ENCODE results near the gene LKAAEAR1.
A peak's percentile ranks its signal among the peaks of the same experiment; 100 is the strongest.

Gene LKAAEAR1

DNA sequence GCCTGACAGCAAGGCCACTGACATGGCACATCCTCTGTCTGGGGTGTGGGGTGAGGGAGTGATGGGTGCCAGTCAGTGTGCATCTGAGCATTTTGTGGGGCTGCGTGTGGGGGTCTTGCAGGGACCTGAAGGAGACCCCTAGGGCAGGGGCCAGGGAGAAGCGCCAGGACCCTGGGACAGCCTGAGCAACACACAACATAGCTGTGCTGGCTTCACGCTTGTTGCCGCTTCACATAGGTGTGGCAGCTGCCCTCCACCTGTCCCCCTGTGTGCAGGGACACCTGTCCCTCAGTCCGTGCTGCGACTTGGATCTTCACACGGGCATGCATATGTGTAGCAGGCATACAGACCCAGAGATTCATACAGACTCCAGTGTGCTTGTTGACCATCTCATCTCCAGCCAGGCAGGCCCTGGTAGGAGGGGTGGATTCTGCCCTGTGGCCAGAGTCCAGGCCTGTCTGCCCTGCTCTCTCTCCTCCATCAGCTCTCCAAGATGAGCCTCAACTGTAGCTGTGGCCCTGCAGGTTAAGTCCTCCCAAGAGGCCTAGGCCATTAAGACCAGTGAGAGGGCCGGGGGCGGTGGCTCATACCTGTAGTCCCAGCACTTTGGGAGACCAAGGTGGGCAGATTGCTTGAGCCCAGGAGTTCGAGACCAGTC, 26.3 kb upstream of the LKAAEAR1 start:
- DNase-seq (ENCODE audit: low spot score) = no peak

DNA sequence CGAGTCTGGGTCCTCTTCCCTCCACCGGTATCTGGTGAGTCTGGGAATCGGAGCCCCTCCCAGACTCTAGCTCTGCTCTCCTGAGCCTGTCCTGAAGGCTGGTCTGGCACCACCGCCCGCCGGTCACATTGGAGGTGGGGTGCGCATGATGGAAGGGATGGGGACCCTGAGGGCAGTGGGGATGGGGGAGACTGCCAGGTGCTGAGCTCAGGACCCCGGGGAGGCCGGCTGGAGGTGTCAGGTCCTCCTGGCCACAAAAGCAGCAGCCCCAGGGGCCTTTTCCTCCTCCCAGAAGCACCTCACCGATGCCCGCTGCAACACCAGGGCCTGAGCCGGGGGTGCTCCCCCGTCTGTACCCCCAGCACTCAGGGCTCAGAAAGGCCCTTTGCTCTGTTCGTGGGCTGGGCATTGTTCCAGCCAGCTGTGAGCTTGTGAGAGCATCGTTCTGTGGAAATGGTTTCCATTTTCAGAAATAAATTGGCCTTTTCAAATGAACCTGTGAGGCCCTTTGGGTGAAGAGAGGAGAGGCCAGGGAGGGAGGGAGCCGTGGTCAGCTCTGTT, 25.7 kb upstream of the LKAAEAR1 start:
- DNase-seq (ENCODE audit: low spot score) = no peak

DNA sequence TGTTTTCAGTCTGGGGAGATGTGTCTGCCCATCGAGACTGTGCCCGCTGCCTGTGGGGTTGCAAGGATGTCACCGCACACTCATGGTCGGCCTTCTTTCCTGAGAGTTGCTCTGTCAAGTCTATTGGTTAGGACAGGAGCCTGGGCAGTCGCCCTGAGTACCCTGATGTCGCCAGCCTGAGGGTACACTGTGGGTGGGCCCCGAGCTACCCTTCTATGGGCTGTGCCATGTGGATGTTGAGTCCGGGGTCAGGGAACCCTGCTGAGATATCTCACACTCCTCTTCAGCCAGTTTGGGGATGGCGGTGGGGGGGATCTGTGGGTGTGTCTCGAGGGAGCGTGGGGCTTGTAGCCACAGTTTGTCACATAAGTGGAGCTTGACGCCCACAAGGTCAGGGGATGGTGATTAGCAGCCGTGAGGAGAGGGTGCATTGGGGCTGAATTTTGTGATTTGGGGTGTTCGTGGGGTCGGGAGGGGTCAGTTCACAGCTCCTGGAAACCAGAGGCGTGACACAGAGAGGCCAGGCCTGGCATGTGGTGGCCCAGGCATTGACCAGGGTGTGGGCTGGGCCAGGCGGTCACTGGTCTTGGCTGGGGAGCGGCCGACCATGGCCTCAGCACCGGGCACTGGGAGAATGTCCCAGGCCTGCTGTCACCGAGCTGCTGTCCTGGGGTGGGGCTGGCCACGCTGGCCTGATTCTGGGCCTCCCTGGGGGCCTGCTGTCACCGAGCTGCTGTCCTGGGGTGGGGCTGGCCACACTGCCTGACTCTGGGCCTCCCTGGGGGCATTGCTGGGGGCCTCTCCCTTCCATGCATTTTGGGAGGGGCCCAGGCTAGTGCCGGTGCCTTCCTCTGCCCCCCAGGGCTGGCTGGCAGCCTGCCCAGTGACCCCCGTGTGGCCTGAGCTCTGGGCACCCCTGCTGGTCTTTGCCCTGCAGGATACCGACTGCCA, 24.8 kb upstream of the LKAAEAR1 start:
- no peak for DNase-seq (ENCODE audit: low spot score)

DNA sequence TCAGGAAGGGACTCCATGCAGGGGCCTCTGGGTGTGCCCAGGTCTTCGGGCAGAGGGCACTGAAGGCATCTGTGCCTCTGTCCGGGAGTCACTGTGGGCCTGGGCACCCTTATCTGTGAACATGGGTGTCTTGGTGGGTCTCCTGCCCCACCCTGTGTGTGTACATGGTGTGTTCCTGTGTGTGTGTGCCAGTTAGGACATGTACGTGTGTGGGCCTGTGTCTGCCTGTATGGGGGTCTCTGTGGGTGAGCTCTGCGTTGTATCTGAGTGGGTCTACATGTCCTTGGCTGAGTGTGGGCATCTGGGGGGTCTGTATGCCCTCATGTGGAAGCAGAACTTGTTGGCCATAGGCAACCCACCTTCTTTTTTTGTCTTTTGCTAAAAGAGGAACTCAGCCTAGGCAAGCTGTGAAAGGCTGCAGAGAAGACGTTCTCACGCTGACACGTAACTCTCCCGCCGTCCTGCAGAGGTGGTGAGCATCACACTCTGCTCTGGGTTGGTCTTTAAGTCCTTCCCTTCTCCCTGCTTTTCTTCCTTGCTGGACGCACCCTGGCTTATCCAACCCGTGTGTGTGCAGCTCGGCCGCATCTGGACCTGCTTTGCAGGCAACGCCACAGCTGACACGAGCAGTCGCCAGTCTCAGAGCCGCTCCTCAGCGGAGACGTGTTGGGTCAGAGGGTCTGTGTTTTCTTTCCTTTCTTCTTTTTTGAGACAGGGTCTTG, 23.7 kb upstream of the LKAAEAR1 start:
- no peak for DNase-seq (ENCODE audit: low spot score)

DNA sequence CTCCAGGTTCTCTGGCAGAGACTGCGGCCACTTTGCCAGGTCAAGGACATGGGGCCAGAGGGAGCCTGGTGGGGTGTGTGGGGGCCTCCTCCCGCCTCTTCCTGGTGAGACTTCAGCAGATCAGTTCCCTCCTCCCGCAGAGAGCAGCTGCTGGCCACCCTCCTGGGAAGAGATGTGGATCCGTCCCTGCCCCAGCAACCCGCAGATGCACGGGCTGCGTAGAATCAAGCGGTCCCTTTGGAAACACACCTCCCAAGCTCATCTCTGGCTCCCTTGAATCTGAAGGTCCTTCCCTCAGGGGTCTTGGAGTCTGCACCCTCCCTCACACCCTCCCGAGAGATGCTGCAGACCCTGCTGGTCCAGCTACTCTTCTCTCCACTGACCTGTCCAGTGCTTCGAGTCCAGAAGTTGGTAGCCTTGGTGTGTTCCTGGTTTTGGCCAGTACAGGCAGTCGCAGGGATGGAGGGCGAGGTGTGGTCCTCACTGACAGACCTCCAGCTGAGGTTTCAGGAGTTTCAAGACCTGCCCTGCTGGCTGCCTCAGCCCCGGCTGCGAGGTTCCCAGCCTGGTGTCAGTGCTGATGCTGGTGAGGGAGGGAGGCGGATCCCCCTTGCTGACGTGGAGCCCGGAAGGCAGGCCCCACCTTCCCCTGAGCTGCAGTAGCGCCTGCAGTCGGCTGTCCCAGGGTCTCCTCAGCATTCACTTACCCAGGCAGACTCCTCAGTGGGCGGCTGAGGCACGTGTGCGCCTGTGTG, 23.0 kb upstream of the LKAAEAR1 start, which contains the start of gene NPBWR2:
TSS of gene NPBWR2 (minus strand) at position 585 of the 755 bp plus-strand sequence. CDS start 734 bp downstream, outside the sequence.
- DNase-seq (ENCODE audit: low spot score) = no peak

DNA sequence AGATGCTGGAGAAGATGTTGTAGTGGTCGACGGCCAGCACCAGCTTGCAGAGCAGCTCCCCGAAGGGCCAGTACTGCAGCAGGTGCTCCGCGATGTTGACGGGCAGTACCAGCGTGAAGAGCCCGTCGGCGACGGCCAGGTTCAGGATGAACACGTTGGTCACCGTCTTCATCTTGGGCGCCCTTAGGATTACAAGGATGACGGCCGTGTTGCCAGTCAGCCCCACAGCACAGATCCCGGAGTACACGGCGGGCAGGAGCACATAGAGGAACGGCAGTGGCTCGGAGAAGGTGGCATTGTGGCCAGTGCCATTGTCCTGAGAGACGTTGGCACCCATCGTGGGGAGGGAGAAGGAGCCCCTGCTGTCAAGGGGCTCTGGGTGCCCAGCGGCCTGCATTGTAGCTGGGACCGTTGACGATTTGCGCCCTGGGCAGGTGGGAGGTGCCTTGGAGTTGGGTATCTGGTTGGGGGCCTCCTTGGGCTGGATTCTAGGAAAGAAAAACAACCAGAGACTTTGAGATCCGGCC, 22.3 kb upstream of the LKAAEAR1 start:
- no peak for DNase-seq (ENCODE audit: low spot score)

DNA sequence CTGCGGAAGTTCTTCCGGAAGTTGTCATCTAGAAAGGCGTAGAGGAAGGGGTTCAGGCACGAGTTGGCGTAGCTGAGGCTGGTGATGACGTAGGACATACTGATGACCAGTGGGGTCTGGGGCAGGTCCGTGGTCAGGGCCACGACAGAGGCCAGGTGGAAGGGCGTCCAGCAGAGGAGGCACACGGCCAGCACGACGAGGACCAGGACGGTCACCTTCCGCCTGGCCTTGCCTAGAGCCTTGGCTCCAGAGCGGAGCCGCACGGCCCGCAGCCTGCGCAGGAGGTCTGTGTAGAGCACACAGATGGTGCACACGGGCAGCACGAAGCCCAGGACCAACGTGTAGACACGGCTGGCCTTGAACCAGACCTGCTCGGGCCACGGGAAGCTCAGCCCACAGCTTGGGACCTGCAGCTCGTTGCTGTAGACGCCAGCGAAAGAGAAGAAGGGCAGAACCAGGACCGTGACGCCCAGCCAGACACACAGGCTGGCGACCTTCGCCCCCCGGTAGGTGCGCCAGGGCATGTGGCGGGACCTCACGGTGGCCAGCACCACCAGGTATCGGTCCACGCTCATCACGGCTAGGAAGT, 21.7 kb upstream of the LKAAEAR1 start:
- DNase-seq (ENCODE audit: low spot score) = no peak

DNA sequence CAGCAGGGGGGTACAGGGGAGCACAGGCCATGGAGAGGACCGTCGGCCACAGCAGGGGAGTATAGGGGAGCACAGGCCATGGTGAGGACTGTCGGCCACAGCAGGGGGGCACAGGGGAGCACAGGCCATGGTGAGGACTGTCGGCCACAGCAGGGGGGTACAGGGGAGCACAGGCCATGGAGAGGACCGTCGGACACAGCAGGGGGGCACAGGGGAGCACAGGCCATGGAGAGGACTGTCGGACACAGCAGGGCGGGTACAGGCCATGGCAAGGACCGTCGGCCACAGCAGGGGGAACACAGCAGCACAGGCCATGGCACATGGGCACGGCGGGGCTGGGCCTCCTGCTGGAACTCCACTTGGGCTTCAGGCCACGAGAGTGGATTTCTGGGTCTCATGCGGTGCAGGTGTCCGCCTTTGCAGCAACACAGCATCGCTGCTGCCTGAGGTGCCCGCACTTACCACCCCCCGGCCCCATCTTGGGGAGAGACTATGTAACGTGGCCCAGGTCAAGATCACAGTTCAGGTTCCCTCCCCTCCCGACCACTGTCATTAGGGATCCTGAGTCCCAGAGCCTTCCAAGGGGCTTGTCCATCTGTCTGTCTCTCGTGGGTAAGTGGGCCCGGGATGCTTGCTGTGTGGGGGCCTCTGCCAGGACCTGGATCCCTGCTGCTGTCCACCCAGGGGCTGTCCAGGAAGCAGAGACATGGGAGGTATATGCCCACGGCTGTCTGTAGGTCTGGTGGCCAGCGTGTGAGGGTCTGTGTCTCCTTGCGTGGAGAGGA, 20.7 kb upstream of the LKAAEAR1 start:
- DNase-seq (ENCODE audit: low spot score) = no peak

DNA sequence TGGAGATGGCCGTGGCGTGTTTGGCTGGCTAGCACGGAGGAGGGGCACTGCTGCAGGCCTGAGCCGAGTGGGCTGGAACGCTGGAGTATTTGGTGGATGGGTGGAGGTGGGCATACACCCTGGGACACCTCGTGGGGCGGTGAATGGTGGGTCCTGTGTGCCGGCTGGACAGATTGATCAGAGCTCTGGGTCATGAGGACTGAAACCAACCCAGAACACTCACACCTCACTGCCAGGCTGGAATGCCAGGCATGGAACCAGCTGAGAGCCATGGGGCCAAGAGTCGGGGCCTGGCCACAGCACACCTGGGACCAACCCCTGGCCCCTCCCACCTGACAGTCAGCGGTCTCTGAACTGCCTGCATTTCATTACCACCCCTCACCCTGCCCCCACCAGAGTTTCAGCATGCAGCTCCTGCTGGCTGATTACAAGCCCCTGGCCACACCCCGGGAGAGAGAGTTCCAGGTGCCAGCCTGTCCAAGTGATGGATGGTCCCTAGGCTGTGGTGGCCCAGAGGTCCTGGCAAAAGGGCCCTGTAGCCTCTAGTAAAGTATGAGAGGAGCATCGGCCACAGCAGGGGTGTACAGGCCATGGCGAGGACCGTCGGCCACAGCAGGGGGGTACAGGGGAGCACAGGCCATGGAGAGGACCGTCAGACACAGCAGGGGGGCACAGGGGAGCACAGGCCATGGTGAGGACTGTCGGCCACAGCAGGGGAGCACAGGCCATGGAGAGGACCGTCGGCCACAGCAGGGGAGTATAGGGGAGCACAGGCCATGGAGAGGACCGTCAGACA, 19.9 kb upstream of the LKAAEAR1 start:
- DNase-seq (ENCODE audit: low spot score) = no peak

DNA sequence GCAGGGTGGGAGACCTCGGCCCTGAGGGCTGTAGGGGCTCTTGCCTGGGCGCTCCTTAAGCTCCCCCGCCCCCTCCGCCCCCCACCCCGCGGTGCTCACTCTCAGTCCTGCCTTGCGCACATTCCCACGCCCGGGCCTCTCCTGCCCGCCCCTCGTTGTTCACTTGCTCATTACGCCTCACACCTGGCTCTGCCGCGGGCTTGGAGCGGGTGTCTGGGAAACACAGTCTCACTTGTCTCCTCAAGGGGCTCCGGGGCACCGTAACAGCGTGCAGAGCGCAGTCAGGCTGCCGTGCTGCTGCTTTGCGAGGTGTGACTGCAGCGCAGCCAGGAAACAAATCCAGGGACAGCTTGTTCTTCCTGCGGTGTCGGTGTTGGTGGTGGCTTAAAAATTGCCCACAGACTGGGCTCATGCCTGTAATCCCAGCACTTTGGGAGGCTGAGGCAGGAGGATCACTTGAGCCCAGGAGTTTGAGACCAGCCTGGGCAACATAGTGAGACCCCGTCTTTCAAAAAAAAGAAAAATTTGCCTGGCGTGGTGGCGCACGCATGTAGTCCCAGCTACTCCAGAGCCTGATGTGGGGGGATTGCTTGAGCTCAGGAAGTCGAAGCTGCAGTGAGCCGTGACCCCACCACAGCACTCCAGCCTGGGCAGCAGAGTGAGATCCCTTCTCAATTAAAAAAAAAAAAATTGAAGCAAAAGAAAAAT, 18.6 kb upstream of the LKAAEAR1 start:
- no peak for DNase-seq (ENCODE audit: low spot score)

DNA sequence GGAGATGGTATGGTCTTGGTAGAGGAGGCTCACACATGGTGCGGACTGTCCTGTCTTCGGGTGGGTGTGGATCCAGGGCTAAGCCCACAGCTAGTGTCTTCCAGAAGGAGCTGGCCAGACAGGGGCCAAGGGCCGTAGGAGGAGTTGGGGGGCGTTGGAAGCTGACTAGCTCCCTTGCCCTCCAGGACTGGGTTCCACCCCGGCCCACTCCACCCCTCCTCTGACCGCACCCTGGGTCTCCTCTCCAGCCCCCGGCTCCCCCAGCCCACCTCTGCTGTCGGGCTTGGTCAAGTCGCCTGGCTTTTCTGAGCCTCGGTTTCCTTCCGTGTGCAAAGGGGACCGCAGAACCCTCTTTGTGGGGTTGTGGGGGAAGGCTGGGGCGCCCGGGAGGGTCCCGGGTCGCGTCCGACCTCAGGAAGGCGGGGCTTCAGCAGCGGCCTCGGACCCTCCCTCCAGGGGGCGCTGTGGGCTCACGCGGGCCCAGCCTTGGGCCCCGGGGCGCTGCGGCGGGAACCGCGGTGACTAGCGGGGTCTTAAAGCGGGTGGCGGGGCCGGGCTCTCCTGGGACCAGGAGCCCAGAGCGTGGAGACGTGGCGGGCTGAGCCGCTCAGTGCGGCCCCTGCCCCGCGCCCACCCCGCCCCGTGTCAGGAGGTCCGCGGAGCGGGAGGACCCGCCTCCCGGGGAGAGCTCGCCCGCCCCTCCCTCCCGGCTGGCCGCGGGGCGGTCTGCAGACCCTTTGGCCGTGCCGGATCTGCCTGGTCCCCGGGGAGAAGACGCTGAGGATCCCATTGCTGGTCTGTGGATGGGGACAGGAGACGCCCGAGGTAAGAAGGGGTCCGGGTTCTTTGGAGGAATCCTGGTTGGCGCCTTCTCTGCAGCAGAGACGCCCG, 17.8 kb upstream of the LKAAEAR1 start:
- DNase-seq (ENCODE audit: low spot score) = peak; percentile 70

DNA sequence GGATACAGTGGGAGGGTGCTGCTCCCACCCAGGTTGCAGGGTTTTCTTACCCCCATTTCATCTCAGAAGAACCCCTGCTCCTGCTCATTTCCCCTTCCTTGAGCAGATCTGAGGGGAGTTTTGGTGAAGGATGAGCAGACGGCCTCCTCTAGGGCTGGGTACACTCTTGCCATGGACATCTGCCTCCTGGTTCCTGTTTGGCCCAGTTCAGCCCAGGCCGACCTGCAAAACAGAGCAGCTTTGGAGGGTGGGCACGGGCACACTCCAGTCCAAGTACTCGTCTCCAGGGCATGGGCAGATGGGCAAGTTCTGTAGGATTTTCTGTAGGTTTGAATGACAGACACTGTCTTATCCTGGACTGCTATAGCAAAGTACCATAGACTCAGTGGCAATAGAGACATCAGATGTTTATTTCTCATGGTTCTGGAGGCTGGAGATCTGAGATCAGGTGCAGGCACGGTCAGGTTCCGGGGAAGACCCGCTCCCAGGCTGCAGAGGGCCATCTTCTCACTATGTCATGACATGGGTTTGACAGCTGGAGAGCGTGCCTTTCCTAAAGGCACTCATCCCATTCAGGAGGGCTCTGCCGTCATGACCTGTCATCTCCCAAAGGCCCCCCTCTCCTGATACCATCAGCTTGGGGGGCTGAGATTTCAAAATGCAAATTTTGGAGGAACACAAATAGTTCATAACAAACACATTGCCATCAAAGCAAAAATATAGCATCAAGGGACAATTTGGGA, 16.9 kb upstream of the LKAAEAR1 start:
- DNase-seq (ENCODE audit: low spot score) = no peak

DNA sequence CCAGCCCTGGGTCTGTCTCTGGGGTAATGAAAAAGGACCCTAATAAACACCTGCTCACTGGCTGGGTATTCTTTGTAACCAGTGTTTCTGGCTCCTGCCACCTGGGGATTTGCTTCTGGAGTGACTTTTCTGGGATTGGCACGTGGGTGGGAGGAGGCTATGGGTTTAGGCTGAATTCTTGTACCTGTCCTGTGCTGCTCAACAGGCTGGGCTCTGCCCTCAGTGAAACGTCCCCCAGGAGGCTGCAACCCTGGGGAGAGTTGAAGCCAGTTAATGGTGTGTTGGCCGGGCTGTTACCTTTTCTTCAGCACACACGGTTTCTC, 16.3 kb upstream of the LKAAEAR1 start:
- no peak for DNase-seq (ENCODE audit: low spot score)

DNA sequence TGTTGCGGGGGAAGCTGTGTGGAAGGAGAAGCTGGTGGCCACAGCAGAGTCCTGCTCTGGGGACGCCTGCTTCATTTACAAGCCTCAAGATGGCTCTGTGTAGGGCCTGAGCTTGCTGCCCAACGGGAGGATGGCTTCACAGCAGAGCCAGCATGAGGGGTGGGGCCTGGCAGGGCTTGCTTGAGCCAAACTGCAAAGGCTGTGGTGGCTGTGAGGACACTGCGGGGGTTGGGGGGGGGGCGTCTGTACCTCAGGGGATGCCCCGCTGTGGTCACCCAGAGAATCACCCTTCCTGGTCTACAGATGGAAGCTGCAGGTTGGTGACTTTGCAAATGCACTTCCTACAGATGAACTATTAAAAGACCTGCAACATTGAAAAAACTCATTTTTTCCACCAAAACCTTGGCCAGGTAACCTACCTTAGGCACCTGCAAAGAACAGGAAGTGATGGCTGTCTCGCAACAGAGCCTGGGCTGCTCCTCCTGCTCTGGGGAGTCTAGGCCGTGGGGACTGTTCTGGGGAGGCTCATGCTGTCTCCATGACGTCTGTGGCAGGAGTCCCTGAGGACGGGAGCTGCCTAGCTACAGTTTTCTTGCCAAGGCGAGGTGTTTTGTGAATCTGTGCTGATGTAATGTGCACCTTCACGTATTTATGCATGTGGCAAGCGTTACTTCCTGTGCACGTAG, 15.8 kb upstream of the LKAAEAR1 start:
- DNase-seq (ENCODE audit: low spot score) = no peak

DNA sequence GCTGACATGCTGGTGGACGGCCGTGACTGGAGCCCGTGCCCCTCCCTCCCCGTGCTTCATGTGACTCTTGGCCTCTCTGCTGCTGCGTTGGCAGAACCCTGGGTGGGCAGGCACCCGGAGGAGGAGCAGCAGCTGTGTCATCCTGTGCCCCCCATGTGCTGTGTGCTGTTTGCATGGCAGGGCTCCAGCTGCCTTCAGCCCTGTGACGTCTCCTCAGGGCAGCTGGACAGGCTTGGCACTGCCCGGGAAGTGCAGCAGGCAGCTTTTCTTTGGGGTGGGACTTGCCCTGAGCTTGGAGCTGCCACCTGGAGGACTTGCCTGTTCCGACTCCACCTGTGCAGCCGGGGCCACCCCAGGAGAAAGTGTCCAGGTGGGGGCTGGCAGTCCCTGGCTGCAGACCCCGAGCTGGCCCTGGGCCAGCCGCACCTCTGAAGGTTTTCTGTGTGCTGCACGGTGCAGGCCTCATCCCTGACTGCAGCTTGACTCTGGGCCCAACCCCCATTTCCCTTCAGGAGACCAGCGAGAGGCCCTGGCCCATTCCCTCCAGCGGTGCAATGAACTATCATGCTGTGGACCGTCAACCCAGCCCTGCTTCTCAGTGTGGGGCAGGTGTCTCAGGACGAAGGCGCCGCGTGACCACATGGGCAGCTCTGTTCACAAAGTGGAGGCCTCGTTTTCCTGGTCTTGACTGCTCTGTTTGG, 15.0 kb upstream of the LKAAEAR1 start:
- no peak for DNase-seq (ENCODE audit: low spot score)

All from GM03348 (cell line).